Mesothelial cell of epicardium (in vitro differentiated cells): ENCODE data around the gene LELP1. TPM values are rescaled to one million over a fixed set of nuclear protein-coding genes. Genes with fewer than 3 reads are reported as not detected.
"Not testable (repeated sequence)": the region's sequence is repeated elsewhere in the genome, so short reads cannot be mapped to it uniquely, and the experiment has no call there.

Experiments
- DNase-seq, 2 experiments: peaks; one replicate each; pipeline ENCODE4 v3.0.0; 2021; ENCODE audit warnings: low spot score in 2 of 2; ENCODE audit not compliant: unreplicated experiment in 2 of 2
- H3K27ac Mint-ChIP-seq: 2 replicates; pipeline ENCODE4 v1.8.0; 2021; ENCODE audit warnings: mixed read lengths
- H3K27me3 Mint-ChIP-seq: 2 replicates; pipeline ENCODE4 v1.8.0; 2021; ENCODE audit warnings: low read depth, mixed read lengths
- H3K36me3 Mint-ChIP-seq: 2 replicates; pipeline ENCODE4 v1.8.0; 2021; ENCODE audit warnings: mixed read lengths
- H3K4me1 Mint-ChIP-seq: 2 replicates; pipeline ENCODE4 v1.8.0; 2021; ENCODE audit warnings: mixed read lengths
- H3K4me3 Mint-ChIP-seq: 2 replicates; pipeline ENCODE4 v1.8.0; 2021; ENCODE audit warnings: mild to moderate bottlenecking, moderate library complexity, mixed read lengths
- H3K9me3 Mint-ChIP-seq: 2 replicates; pipeline ENCODE4 v1.8.0; 2021; ENCODE audit warnings: mixed read lengths
- CTCF ChIP-seq: fragments of 200-600 bp; sonication (generic); IDR thresholded peaks from one replicate; pipeline ENCODE4 v1.5.0; 2021; ENCODE audit warnings: antibody characterized with exemption; ENCODE audit not compliant: unreplicated experiment
- total RNA-seq: library from RNA; stranded (reverse); gene quantifications from 3 replicates; pipeline ENCODE4 v1.2.1, GENCODE V29; 2021

The LELP1 gene
- total RNA-seq, 1 donor from 2014 or later, result not detected

GRCh38 chr1:153217744-153218416 lies 14.7 kb downstream of the LELP1 start:
- no peak overlapping the region for H3K27ac Mint-ChIP-seq
- no peak overlapping the region for H3K4me3 Mint-ChIP-seq
- no peak for TF ChIP-seq CTCF
- no peaks in the 10 kb centered on the region for H3K36me3 Mint-ChIP-seq
- H3K4me1 Mint-ChIP-seq, result peaks cover 15% of the 10 kb centered on the region
- H3K27me3 Mint-ChIP-seq, result peaks cover 41% of the 10 kb centered on the region
- H3K9me3 Mint-ChIP-seq, result no peaks in the 10 kb centered on the region
- DNase-seq, result no peak

- H3K27ac Mint-ChIP-seq, result peak overlapping the region; percentile 55
- TF ChIP-seq CTCF, result no peak
- no peak overlapping the region for H3K4me3 Mint-ChIP-seq
- no peaks in the 10 kb centered on the region for H3K36me3 Mint-ChIP-seq
- H3K27me3 Mint-ChIP-seq, result peaks cover 51% of the 10 kb centered on the region
- no peak for DNase-seq
- H3K9me3 Mint-ChIP-seq, result no peaks in the 10 kb centered on the region
- H3K4me1 Mint-ChIP-seq, result peaks cover 15% of the 10 kb centered on the region
These were observed 17.5 kb downstream of the LELP1 start for GRCh38 chr1:153220606-153221303.

GRCh38 chr1:153223040-153223891 lies 20.0 kb downstream of the LELP1 start:
- H3K9me3 Mint-ChIP-seq, H3K4me3 Mint-ChIP-seq, H3K36me3 Mint-ChIP-seq, H3K27ac Mint-ChIP-seq: not testable (repeated sequence)
- peaks cover 38% of the 10 kb centered on the region for H3K27me3 Mint-ChIP-seq
- peak; percentile 41 to 78 for DNase-seq
- peaks cover 15% of the 10 kb centered on the region for H3K4me1 Mint-ChIP-seq
- peak; percentile 63 for TF ChIP-seq CTCF

- DNase-seq, result no peak
- H3K4me3 Mint-ChIP-seq, result no peak overlapping the region
- no peak for TF ChIP-seq CTCF
- H3K36me3 Mint-ChIP-seq, result no peaks in the 10 kb centered on the region
- H3K4me1 Mint-ChIP-seq, result no peaks in the 10 kb centered on the region
- H3K27me3 Mint-ChIP-seq, result peaks cover 38% of the 10 kb centered on the region
- no peak overlapping the region for H3K27ac Mint-ChIP-seq
- no peaks in the 10 kb centered on the region for H3K9me3 Mint-ChIP-seq
These were observed 24.6 kb downstream of the LELP1 start for GRCh38 chr1:153227810-153228209.

GRCh38 chr1:153228491-153228890 lies 25.3 kb downstream of the LELP1 start:
- no peaks in the 10 kb centered on the region for H3K9me3 Mint-ChIP-seq
- no peak overlapping the region for H3K4me3 Mint-ChIP-seq
- no peak overlapping the region for H3K27ac Mint-ChIP-seq
- no peak for TF ChIP-seq CTCF
- H3K4me1 Mint-ChIP-seq, result no peaks in the 10 kb centered on the region
- H3K27me3 Mint-ChIP-seq, result peaks cover 33% of the 10 kb centered on the region
- DNase-seq, result peak in 1 of 2 experiments; percentile 5
- H3K36me3 Mint-ChIP-seq, result no peaks in the 10 kb centered on the region
